ENCODE measurements around the gene CHST8.

GRCh38 chr19:33674626-33675367, 53.0 kb downstream of the CHST8 start:
- no peak for TF ChIP-seq ZNF224 (CRISPR knock-in tag; IDR thresholded peaks at IDR 0.05)
- no peak for TF ChIP-seq TAF15 (IDR thresholded peaks at IDR 0.05; ENCODE audit: low read depth, low read length, poor library complexity, severe bottlenecking)
- TF ChIP-seq ATF6 (CRISPR knock-in tag; conservative IDR thresholded peaks at IDR 0.05), result no peak
- TF ChIP-seq NR2F1 (CRISPR knock-in tag; IDR thresholded peaks at IDR 0.05), result no peak
- no peak for TF ChIP-seq ELF3 (CRISPR knock-in tag; IDR thresholded peaks at IDR 0.05)
- no peak for TF ChIP-seq CTCF (CRISPR knock-in tag; IDR thresholded peaks at IDR 0.05)
- TF ChIP-seq USF2 (IDR thresholded peaks at IDR 0.05; ENCODE audit: low read depth, low read length), result no peak
- no peak for TF ChIP-seq USF2 (CRISPR knock-in tag; IDR thresholded peaks at IDR 0.05; ENCODE audit: borderline replicate concordance)
- no peak for TF ChIP-seq ZHX1 (CRISPR knock-in tag; IDR thresholded peaks at IDR 0.05; ENCODE audit: low read depth)
- no peak for TF ChIP-seq ATF7 (IDR thresholded peaks at IDR 0.05)
- TF ChIP-seq ATF7 (CRISPR knock-in tag; IDR thresholded peaks at IDR 0.05), result no peak
- no peak for TF ChIP-seq HDAC6 (IDR thresholded peaks at IDR 0.05; ENCODE audit: low read depth, low read length)
- no peak for TF ChIP-seq ZNF207 (IDR thresholded peaks at IDR 0.05; ENCODE audit: borderline replicate concordance)
- no peak for TF ChIP-seq POLR2AphosphoS5 (IDR thresholded peaks at IDR 0.05; ENCODE audit: low read depth, low read length)

Data from HepG2 (cell line).